Tibial artery (tissue), 4 donors: ENCODE measurements around the gene SLC5A12.

Source experiments
- DNase-seq, 2 donors: peaks; one replicate each; pipeline ENCODE4 v3.0.0-alpha.2; 2019
- H3K27ac ChIP-seq, 2 donors: fragments of 200-600 bp; sonication (generic) in 1 of 2; 1 replicate in 1 of 2; 2 replicates in 1 of 2; pipeline ENCODE4 v1.5.1; 2018 to 2019; ENCODE audit warnings: mild to moderate bottlenecking in 1 of 2
- H3K27me3 ChIP-seq, 2 donors: fragments of 200-600 bp; sonication (generic) in 1 of 2; one replicate each; pipeline versions ENCODE4 v1.5.1 to v1.6.0; 2016 to 2019
- H3K36me3 ChIP-seq, 3 donors: fragments of 200-600 bp; sonication (generic) in 2 of 3; one replicate each; pipeline ENCODE4 v1.5.1; 2016 to 2019; ENCODE audit warnings: mild to moderate bottlenecking in 2 of 3
- H3K4me1 ChIP-seq, 4 donors: fragments of 200-600 bp; sonication (generic) in 2 of 4; 1 replicate in 3 of 4; 2 replicates in 1 of 4; pipeline ENCODE4 v1.5.1; 2016 to 2019
- H3K4me3 ChIP-seq, 2 donors: fragments of 200-600 bp; sonication (generic) in 1 of 2; 1 replicate in 1 of 2; 2 replicates in 1 of 2; pipeline ENCODE4 v1.5.1; 2018 to 2019; ENCODE audit warnings: mild to moderate bottlenecking in 2 of 2
- H3K9me3 ChIP-seq, 3 donors: fragments of 200-600 bp; sonication (generic) in 1 of 3; one replicate each; pipeline ENCODE4 v1.5.1; 2016 to 2019
- intact Hi-C: fragments of 100-400 bp; cut with DNase I; formaldehyde crosslinking; loops from one replicate; pipeline ENCODE4 v1.15.0; 2023; ENCODE audit warnings: low total_unique reads
- TF ChIP-seq, protein P1 (sequence below), 2 experiments: fragments of 200-600 bp in 1 of 2; fragments of 450-650 bp in 1 of 2; IDR thresholded peaks; one replicate each; pipeline ENCODE4 v1.5.1; 2017 to 2019; ENCODE audit warnings: antibody characterized with exemption in 2 of 2, mild to moderate bottlenecking in 1 of 2, moderate library complexity in 1 of 2

The SLC5A12 gene

DNA sequence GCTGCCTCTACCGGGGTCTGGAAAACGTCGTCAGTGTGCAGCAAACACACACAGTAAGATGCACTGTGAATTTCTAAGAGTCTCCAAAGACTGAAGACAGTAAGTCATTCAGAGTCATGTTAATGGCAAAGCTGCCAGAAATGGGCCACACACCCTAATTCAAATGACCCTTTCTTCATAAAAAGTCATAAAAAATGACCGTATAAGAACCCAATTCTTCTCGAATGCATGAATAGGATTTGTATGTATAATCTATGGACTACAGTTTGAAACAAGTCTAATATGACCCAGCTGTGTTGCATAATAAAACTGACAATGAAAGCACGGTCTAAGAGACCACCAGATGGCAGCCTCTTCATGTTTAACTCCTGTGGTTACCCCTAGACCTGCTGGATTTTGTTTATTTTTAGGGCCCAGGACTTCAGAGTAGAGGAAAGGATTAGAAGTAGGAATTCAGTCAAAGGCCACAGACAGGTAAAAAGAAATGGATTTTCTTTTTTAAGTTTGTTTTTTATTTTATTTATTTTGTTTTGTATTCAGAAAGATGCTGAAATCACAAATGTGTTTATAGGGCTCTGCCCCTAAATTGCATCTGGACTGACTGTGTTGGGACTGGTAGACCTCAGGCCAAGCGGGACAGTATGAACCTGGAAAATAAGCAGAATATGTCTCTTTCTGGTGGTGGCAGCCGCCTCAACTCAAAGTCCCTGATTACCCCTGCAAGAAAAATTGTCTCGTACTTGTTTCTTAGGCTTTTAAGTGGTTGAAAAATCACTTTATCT, 32.1 kb upstream of the SLC5A12 start:
- DNase-seq, result peak; percentile 55 to 67
- Histone ChIP-seq H3K27me3 (no peaks in the 10 kb centered on the region), H3K9me3 (no peaks in the 10 kb centered on the region), H3K4me3 (no peak overlapping the region), H3K27ac (no peak overlapping the region), H3K4me1 (peaks cover 0 to 25% (median 0%) of the 10 kb centered on the region in 4 donors), H3K36me3 (no peaks in the 10 kb centered on the region)
- intact Hi-C loops, result loop anchor here (5.0 kb wide), 1 partner anchor 403 kb away; no protein-coding TSS in a partner anchor
- TF ChIP-seq, protein P1, sequence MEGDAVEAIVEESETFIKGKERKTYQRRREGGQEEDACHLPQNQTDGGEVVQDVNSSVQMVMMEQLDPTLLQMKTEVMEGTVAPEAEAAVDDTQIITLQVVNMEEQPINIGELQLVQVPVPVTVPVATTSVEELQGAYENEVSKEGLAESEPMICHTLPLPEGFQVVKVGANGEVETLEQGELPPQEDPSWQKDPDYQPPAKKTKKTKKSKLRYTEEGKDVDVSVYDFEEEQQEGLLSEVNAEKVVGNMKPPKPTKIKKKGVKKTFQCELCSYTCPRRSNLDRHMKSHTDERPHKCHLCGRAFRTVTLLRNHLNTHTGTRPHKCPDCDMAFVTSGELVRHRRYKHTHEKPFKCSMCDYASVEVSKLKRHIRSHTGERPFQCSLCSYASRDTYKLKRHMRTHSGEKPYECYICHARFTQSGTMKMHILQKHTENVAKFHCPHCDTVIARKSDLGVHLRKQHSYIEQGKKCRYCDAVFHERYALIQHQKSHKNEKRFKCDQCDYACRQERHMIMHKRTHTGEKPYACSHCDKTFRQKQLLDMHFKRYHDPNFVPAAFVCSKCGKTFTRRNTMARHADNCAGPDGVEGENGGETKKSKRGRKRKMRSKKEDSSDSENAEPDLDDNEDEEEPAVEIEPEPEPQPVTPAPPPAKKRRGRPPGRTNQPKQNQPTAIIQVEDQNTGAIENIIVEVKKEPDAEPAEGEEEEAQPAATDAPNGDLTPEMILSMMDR (IDR thresholded peaks at IDR 0.05), result peak; percentile 74 to 89

- intact Hi-C loops, result loop anchor here (5.0 kb wide), 1 partner anchor 407 kb away; no protein-coding TSS in a partner anchor
These were observed 28.1 kb upstream of the SLC5A12 start for GRCh38 chr11:26749927-26750326.

DNA sequence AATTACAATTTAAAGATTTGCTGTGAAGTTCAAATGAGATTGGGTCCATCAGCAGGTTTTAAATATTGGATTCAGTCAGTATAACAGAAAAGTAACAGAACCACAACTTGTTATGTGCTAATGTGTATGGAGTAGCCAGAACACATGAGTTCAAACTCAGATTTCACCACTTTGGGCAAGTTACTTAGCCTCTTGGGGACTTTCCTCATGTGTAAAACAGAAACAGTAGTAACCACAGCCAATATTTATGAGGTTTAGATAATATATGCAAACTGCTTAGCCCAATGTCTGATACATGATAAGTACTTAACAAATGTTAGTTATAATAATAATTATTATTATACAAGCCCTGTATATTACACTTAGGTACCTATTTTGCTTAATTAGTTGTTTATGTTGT, 21.8 kb upstream of the SLC5A12 start:
- Histone ChIP-seq H3K36me3 (no peaks in the 10 kb centered on the region), H3K4me1 (no peaks in the 10 kb centered on the region), H3K27me3 (no peaks in the 10 kb centered on the region), H3K27ac (no peak overlapping the region), H3K9me3 (no peaks in the 10 kb centered on the region), H3K4me3 (no peak overlapping the region)
- TF ChIP-seq, protein P1 (IDR thresholded peaks at IDR 0.05), result no peak
- intact Hi-C loops, result no loop called here
- no peak for DNase-seq

More at GRCh38 chr11:26749927-26750326, 28.1 kb upstream of the SLC5A12 start:
- H3K36me3 ChIP-seq, result no peaks in the 10 kb centered on the region
- H3K4me1 ChIP-seq, result peaks cover 0 to 6% (median 0%) of the 10 kb centered on the region in 4 donors
- H3K27ac ChIP-seq, result no peak overlapping the region
- no peaks in the 10 kb centered on the region for H3K9me3 ChIP-seq
- TF ChIP-seq, protein P1 (IDR thresholded peaks at IDR 0.05), result no peak
- no peaks in the 10 kb centered on the region for H3K27me3 ChIP-seq
- DNase-seq, result no peak
- H3K4me3 ChIP-seq, result no peak overlapping the region

- Histone ChIP-seq H3K27ac (no peak overlapping the region), H3K27me3 (no peaks in the 10 kb centered on the region)
- TF ChIP-seq, protein P1 (IDR thresholded peaks at IDR 0.05), result no peak
These were observed 21.1 kb upstream of the SLC5A12 start for GRCh38 chr11:26742966-26743365.

GRCh38 chr11:26741036-26741435, 19.2 kb upstream of the SLC5A12 start:
- Histone ChIP-seq H3K9me3 (no peaks in the 10 kb centered on the region), H3K4me1 (no peaks in the 10 kb centered on the region), H3K4me3 (no peak overlapping the region), H3K27me3 (no peaks in the 10 kb centered on the region), H3K36me3 (no peaks in the 10 kb centered on the region), H3K27ac (no peak overlapping the region)
- TF ChIP-seq, protein P1 (IDR thresholded peaks at IDR 0.05), result no peak
- intact Hi-C loops, result no loop called here
- no peak for DNase-seq

More at GRCh38 chr11:26742966-26743365, 21.1 kb upstream of the SLC5A12 start:
- no peak overlapping the region for H3K4me3 ChIP-seq
- intact Hi-C loops, result no loop called here
- no peaks in the 10 kb centered on the region for H3K9me3 ChIP-seq
- H3K36me3 ChIP-seq, result no peaks in the 10 kb centered on the region
- no peak for DNase-seq
- H3K4me1 ChIP-seq, result no peaks in the 10 kb centered on the region
